K562 (cell line): ENCODE measurements around the gene GOLGA2. TPM values are rescaled to one million over a fixed set of nuclear protein-coding genes. Genes with fewer than 3 reads are reported as not detected.

ENCODE experiments used
- ATAC-seq: fragments of 200-7000 bp; cut with Tn5 transposase; 3 replicates; pipeline ENCODE4 v1.9.1; 2020; ENCODE audit warnings: moderate library complexity
- BruUV-seq: library from RNA; stranded (reverse); fragments of 400-500 nt; replicated peaks from 2 replicates; lab custom pipeline; 2021; lab: Mats Ljungman, UMichigan
- CTCF ChIA-PET: fragments of 300-600 bp; formaldehyde crosslinking; extraction: SDS; loops from one replicate; lab custom pipeline; 2021; ENCODE audit warnings: low intra/inter-chr PET ratio; lab: Yijun Ruan, JAX
- POLR2A ChIA-PET: fragments of 300-600, 350-650 bp; sonication (Branson Sonifier 250); formaldehyde crosslinking; extraction: SDS; loops from one replicate; lab custom pipeline; 2021; ENCODE audit warnings: antibody characterized with exemption, inconsistent platforms; lab: Yijun Ruan, JAX
- DNase-seq, 4 experiments: peaks; one replicate each; pipeline versions ENCODE4 v3.0.0 to v3.0.0-alpha.2; 2011 to 2018; ENCODE audit warnings: low spot score in 3 of 4, mixed read lengths in 3 of 4; ENCODE audit errors: extremely low read depth in 1 of 4
- FAIRE-seq: peaks from 2 replicates; lab custom pipeline; 2011; peaks lifted over from hg19 to GRCh38; lab: Jason Lieb, UNC
- H2AFZ ChIP-seq: 2 replicates; pipeline ENCODE4 v1.6.0; 2011; ENCODE audit warnings: low read depth, low read length, control low read depth, inconsistent platforms
- H3K27ac ChIP-seq: fragments of 200-600 bp; 3 replicates; pipeline ENCODE4 v1.8.0; 2011; ENCODE audit warnings: low read depth, mild to moderate bottlenecking, control low read depth, inconsistent platforms, low read length, moderate library complexity, mixed read lengths; ENCODE audit errors: extremely low read depth
- H3K27me3 ChIP-seq, 2 experiments: fragments of 300-600 bp in 1 of 2; 2 replicates in 1 of 2; 3 replicates in 1 of 2; pipeline versions ENCODE4 v1.6.0 to v1.8.0; 2011; ENCODE audit warnings: inconsistent platforms in 2 of 2, low read length in 2 of 2, mild to moderate bottlenecking in 1 of 2, mixed read lengths in 1 of 2, moderate library complexity in 1 of 2; ENCODE audit not compliant: control insufficient read depth in 2 of 2, insufficient read depth in 2 of 2
- H3K36me3 ChIP-seq: fragments of 300-600 bp; 3 replicates; pipeline ENCODE4 v1.8.0; 2011; ENCODE audit warnings: mild to moderate bottlenecking, low read length, inconsistent platforms; ENCODE audit not compliant: control insufficient read depth, insufficient read depth
- H3K4me1 ChIP-seq, 2 experiments: fragments of 200-600 bp in 1 of 2; replicated peaks in 1 of 2; 2 replicates in 1 of 2; 3 replicates in 1 of 2; pipeline versions ENCODE4 v1.5.1 to v1.8.0; 2011; ENCODE audit warnings: inconsistent platforms in 2 of 2, low read length in 2 of 2, mild to moderate bottlenecking in 1 of 2, mixed read lengths in 1 of 2, moderate library complexity in 1 of 2; ENCODE audit not compliant: control insufficient read depth in 2 of 2, insufficient read depth in 2 of 2
- H3K4me2 ChIP-seq: 2 replicates; pipeline ENCODE4 v1.6.1; 2011; ENCODE audit warnings: low read length, control low read depth, inconsistent platforms, mixed read lengths; ENCODE audit not compliant: insufficient read depth
- H3K4me3 ChIP-seq: fragments of 200-600 bp; sonication (generic), shearing (Covaris generic); 2 replicates; pipeline ENCODE4 v1.5.1; 2016; ENCODE audit warnings: control low read depth, inconsistent platforms
- H3K79me2 ChIP-seq: fragments of 200-600 bp; 3 replicates; pipeline ENCODE4 v1.8.0; 2011; ENCODE audit warnings: low read length, inconsistent platforms; ENCODE audit not compliant: control insufficient read depth, insufficient read depth
- H3K9ac ChIP-seq, 2 experiments: 2 replicates each; pipeline versions ENCODE4 v1.6.0 to v1.6.1; 2011; ENCODE audit warnings: low read depth in 2 of 2, low read length in 2 of 2, control low read depth in 1 of 2, inconsistent platforms in 1 of 2, mild to moderate bottlenecking in 1 of 2, mixed read lengths in 1 of 2; ENCODE audit not compliant: insufficient read depth in 1 of 2
- H3K9me1 ChIP-seq: one replicate; pipeline ENCODE4 v1.6.0; 2011; ENCODE audit warnings: inconsistent platforms, mild to moderate bottlenecking, low read length, moderate library complexity; ENCODE audit not compliant: control insufficient read depth, insufficient read depth
- H3K9me3 ChIP-seq: replicated peaks from 2 replicates; pipeline ENCODE4 v1.5.1; 2011; ENCODE audit warnings: low read depth, low read length, inconsistent platforms; ENCODE audit not compliant: control insufficient read depth, insufficient read depth
- H4K20me1 ChIP-seq: replicated peaks from 2 replicates; pipeline ENCODE4 v1.6.1; 2011; ENCODE audit warnings: low read length, inconsistent platforms, mixed read lengths; ENCODE audit not compliant: control insufficient read depth, insufficient read depth
- ARHGAP35 ChIP-seq: fragments of 450-650 bp; IDR thresholded peaks from 2 replicates; pipeline ENCODE4 v1.6.1; 2018; ENCODE audit not compliant: partially characterized antibody
- ARID2 ChIP-seq: fragments of 450-650 bp; IDR thresholded peaks from 2 replicates; pipeline ENCODE4 v1.6.1; 2017; ENCODE audit warnings: antibody characterized with exemption, mild to moderate bottlenecking
- ATF2 ChIP-seq: sonication (generic); formaldehyde crosslinking; IDR thresholded peaks from 2 replicates; pipeline ENCODE4 v1.8.1; 2022; ENCODE audit warnings: missing genetic modification reagents
- E2F4 ChIP-seq: sonication (generic); formaldehyde crosslinking; IDR thresholded peaks from 2 replicates; pipeline ENCODE4 v1.8.0; 2022; ENCODE audit warnings: mild to moderate bottlenecking, low read depth, missing genetic modification reagents
- ELF4 ChIP-seq: fragments of 450-650 bp; formaldehyde crosslinking; IDR thresholded peaks from 2 replicates; pipeline ENCODE4 v1.4.0; 2022; ENCODE audit warnings: missing genetic modification characterization
- HDAC1 ChIP-seq, 2 experiments: fragments of 450-650 bp; IDR thresholded peaks; 2 replicates each; pipeline ENCODE4 v1.6.1; 2016 to 2017; ENCODE audit warnings: inconsistent platforms in 1 of 2, mild to moderate bottlenecking in 1 of 2, moderate library complexity in 1 of 2
- HDAC8 ChIP-seq: fragments of 450-650 bp; IDR thresholded peaks from 2 replicates; pipeline ENCODE4 v1.6.1; 2016; ENCODE audit warnings: mild to moderate bottlenecking, missing genetic modification characterization, moderate library complexity, missing compliant biosample characterization
- HLTF ChIP-seq: fragments of 450-650 bp; IDR thresholded peaks from 2 replicates; pipeline ENCODE4 v1.6.1; 2016
- HNRNPUL1 ChIP-seq: fragments of 200-400 bp; formaldehyde crosslinking; IDR thresholded peaks from 2 replicates; pipeline ENCODE4 v1.6.1; 2017; ENCODE audit warnings: low read length
- MAZ ChIP-seq, 2 experiments: fragments of 450-650 bp in 1 of 2; sonication (generic) in 1 of 2; formaldehyde crosslinking; IDR thresholded peaks in 1 of 2; conservative IDR thresholded peaks in 1 of 2; 2 replicates each; pipeline versions ENCODE4 v1.4.0 to v1.5.0; 2020; ENCODE audit warnings: mild to moderate bottlenecking in 1 of 2, missing genetic modification reagents in 1 of 2
- OTX1 ChIP-seq: fragments of 450-650 bp; formaldehyde crosslinking; IDR thresholded peaks from 2 replicates; pipeline ENCODE4 v1.4.0; 2022; ENCODE audit warnings: mild to moderate bottlenecking
- RBM22 ChIP-seq: fragments of 200-400 bp; formaldehyde crosslinking; IDR thresholded peaks from 2 replicates; pipeline ENCODE4 v1.6.1; 2018; ENCODE audit warnings: low read length, low read depth; ENCODE audit not compliant: poor library complexity, severe bottlenecking
- RFX5 ChIP-seq: IDR thresholded peaks from 2 replicates; pipeline ENCODE4 v1.6.1; 2011; ENCODE audit warnings: low read depth, mild to moderate bottlenecking, improper control_type of control experiment, low read length
- SPI1 ChIP-seq: IDR thresholded peaks from 2 replicates; pipeline ENCODE4 v1.6.1; 2011; ENCODE audit warnings: low read depth, low read length, control low read depth, borderline replicate concordance
- TGIF2 ChIP-seq: sonication (generic); formaldehyde crosslinking; IDR thresholded peaks from 2 replicates; pipeline ENCODE4 v1.8.1; 2022; ENCODE audit warnings: mild to moderate bottlenecking, missing genetic modification reagents, moderate library complexity
- THRB ChIP-seq: fragments of 450-650 bp; formaldehyde crosslinking; conservative IDR thresholded peaks from 2 replicates; pipeline ENCODE4 v1.4.0; 2022; ENCODE audit warnings: mild to moderate bottlenecking, missing genetic modification characterization
- TRIM24 ChIP-seq, 2 experiments: fragments of 450-650 bp; IDR thresholded peaks; 2 replicates each; pipeline ENCODE4 v1.6.1; 2016
- ZBTB26 ChIP-seq: fragments of 450-650 bp; formaldehyde crosslinking; IDR thresholded peaks from 2 replicates; pipeline ENCODE4 v1.4.0; 2022; ENCODE audit warnings: missing genetic modification characterization
- ZFPM2 ChIP-seq: fragments of 250-450 bp; sonication (Bioruptor Pico); IDR thresholded peaks from 2 replicates; pipeline ENCODE4 v1.5.1; 2022; ENCODE audit warnings: mild to moderate bottlenecking
- WGBS: fragments of 100-300 bp; shearing (Covaris generic); methylation state at CpG from one replicate; pipeline ENCODE4 v1.1.6; 2016; ENCODE audit warnings: low coverage, mixed read lengths; ENCODE audit not compliant: insufficient coverage; ENCODE audit errors: missing lambda C conversion rate; 5-methylcytosine and 5-hydroxymethylcytosine counted together
- in situ Hi-C: fragments of 300-500 bp; cut with MboI; formaldehyde crosslinking; loops from 4 replicates; pipeline ENCODE4 v1.15.0; 2018; ENCODE audit warnings: inconsistent platforms, mixed read lengths
- intact Hi-C: fragments of 100-400 bp; cut with micrococcal nuclease; formaldehyde crosslinking; loops from 2 replicates; pipeline ENCODE4 v1.14.2; 2022
- polyA plus RNA-seq, 8 experiments: library from polyadenylated mRNA; depleted of rRNA in 4 of 8; stranded (reverse) in 5 of 8; unstranded in 3 of 8; fragments of >200 nt; fragmentation: Nextera tagmentation in 2 of 8; fragmentation: Illumina TruSeq in 1 of 8; extraction: Ambion mirVana in 2 of 8; extraction: Trizol in 1 of 8; gene quantifications; 2 replicates each; pipeline versions ENCODE4 v1.2.1 to v1.2.3, GENCODE V29; 2011 to 2014; ENCODE audit warnings: inconsistent platforms in 1 of 8, missing spikeins in 1 of 8
- total RNA-seq, 7 experiments: library from RNA; depleted of rRNA in 6 of 7; stranded (reverse); fragments of >200 nt in 6 of 7; fragmentation: Illumina TruSeq in 2 of 7; extraction: Trizol in 2 of 7; gene quantifications; 2 replicates each; pipeline versions ENCODE4 v1.2.1 to v1.2.3, GENCODE V29; 2011 to 2021; ENCODE audit warnings: low replicate concordance in 1 of 7

Gene GOLGA2
- total and polyA plus RNA-seq, 9 of the 15 experiments (the other 6 are each of a cell fraction or from before 2014, with no cell fraction given), result 15.7 to 138 (median 76.0) TPM

GRCh38 chr9:128246471-128246870 is 29.3 kb downstream of the GOLGA2 start:
- FAIRE-seq, result peak; percentile 51
- Histone ChIP-seq H3K4me3 (no peak overlapping the region), H3K79me2 (peaks cover 9% of the 10 kb centered on the region; the same call in 2 of the 3 replicates), H3K9ac (peak overlapping the region in 1 of 2 experiments; percentile 29; a peak in 1 of 4 replicates), H3K9me1 (no peaks in the 10 kb centered on the region), H3K36me3 (no peaks in the 10 kb centered on the region), H3K27me3 (no peaks in the 10 kb centered on the region), H3K4me1 (peaks cover 36 to 62% of the 10 kb centered on the region in 2 experiments), H3K4me2 (no peak overlapping the region), H4K20me1 (no peaks in the 10 kb centered on the region), H3K27ac (no peak overlapping the region), H2AFZ (no peak overlapping the region), H3K9me3 (no peaks in the 10 kb centered on the region)
- DNase-seq, result peak in 1 of 4 experiments; percentile 23
- 45% methylated on average over 2 of the region's 2 CpGs for WGBS
- ChIA-PET POLR2A (interaction anchor here (0.7 to 1.5 kb wide), 7 partner anchors 8 to 113 kb away, joined by 3 to 6 read pairs (median 4); partner anchors contain the start of gene BBLN), CTCF (no interaction called here)
- intact Hi-C loops (no loop called here), in situ Hi-C loops (loop anchor here (10.0 kb wide), 1 partner anchor 448 kb away; no protein-coding TSS in a partner anchor)
- no peak for ATAC-seq
- no TSS peak for BruUV-seq
- TF ChIP-seq HNRNPUL1, result no peak
- no peak for TF ChIP-seq ZFPM2 (CRISPR knock-in tag)
- peak; percentile 51; the same call in 1 of the 2 replicates for TF ChIP-seq ARID2
- TF ChIP-seq ZBTB26 (CRISPR knock-in tag), result peak; percentile 48; the same call in 1 of the 2 replicates
- no peak for TF ChIP-seq ATF2 (CRISPR knock-in tag)
- TF ChIP-seq HDAC1 (IDR thresholded peaks at IDR 0.05), result peak in 1 of 2 experiments; percentile 61; a peak in 2 of 4 replicates
- TF ChIP-seq ARHGAP35, result peak; percentile 56
- no peak for TF ChIP-seq E2F4 (CRISPR knock-in tag)
- TF ChIP-seq THRB (CRISPR knock-in tag), result peak; percentile 88
- no peak for TF ChIP-seq RBM22
- TF ChIP-seq HLTF, result peak; percentile 72; the same call in 1 of the 2 replicates
- no peak for TF ChIP-seq HDAC8 (tag)
- peak; percentile 88 for TF ChIP-seq ELF4 (CRISPR knock-in tag)
- TF ChIP-seq MAZ (CRISPR knock-in tag; conservative IDR thresholded peaks at IDR 0.05 in 1 of 2, IDR thresholded peaks at IDR 0.05 in 1 of 2), result no peak
- no peak for TF ChIP-seq RFX5
- 0 out of 4 replicates have a peak, but pooled peaks of 1 of the 2 experiments have one; percentile 17 for TF ChIP-seq TRIM24 (IDR thresholded peaks at IDR 0.05)
- TF ChIP-seq OTX1, result peak; percentile 79; the same call in 1 of the 2 replicates
- no peak for TF ChIP-seq TGIF2 (CRISPR knock-in tag)
- peak; percentile 1; the same call in 1 of the 2 replicates for TF ChIP-seq SPI1
